SK-N-SH (cell line): ENCODE measurements around the gene AGGF1.

Experiments used
- GATA2 ChIP-seq: sonication (generic); formaldehyde crosslinking; IDR thresholded peaks from 2 replicates; pipeline ENCODE4 v1.5.0; 2020; ENCODE audit warnings: mild to moderate bottlenecking, missing genetic modification reagents
- MEF2A ChIP-seq: IDR thresholded peaks from 2 replicates; pipeline ENCODE4 v1.4.0; 2012; ENCODE audit warnings: low read depth, borderline replicate concordance
- MXI1 ChIP-seq: IDR thresholded peaks from 2 replicates; pipeline ENCODE4 v1.6.1; 2012; ENCODE audit warnings: mild to moderate bottlenecking, low read depth, low read length, improper control_type of control experiment
- POLR2AphosphoS5 ChIP-seq: IDR thresholded peaks from 2 replicates; pipeline ENCODE4 v1.6.1; 2012; ENCODE audit warnings: low read depth, low read length
- RCOR1 ChIP-seq: fragments of 150-350 bp; IDR thresholded peaks from 2 replicates; pipeline ENCODE4 v1.6.1; 2017; ENCODE audit warnings: antibody characterized with exemption, low read length
- SIN3A ChIP-seq: IDR thresholded peaks from 2 replicates; pipeline ENCODE4 v1.6.1; 2012; ENCODE audit warnings: low read depth, mild to moderate bottlenecking, low read length, moderate library complexity, borderline replicate concordance
- TF ChIP-seq, protein P1 (sequence below): fragments of 200-600 bp; sonication (generic); IDR thresholded peaks from 2 replicates; pipeline ENCODE4 v1.6.1; 2017; ENCODE audit warnings: antibody characterized with exemption, mild to moderate bottlenecking, moderate library complexity
- TF ChIP-seq, protein P2 (sequence below): IDR thresholded peaks from 2 replicates; pipeline ENCODE4 v1.4.0; 2012; ENCODE audit warnings: low read depth

DNA sequence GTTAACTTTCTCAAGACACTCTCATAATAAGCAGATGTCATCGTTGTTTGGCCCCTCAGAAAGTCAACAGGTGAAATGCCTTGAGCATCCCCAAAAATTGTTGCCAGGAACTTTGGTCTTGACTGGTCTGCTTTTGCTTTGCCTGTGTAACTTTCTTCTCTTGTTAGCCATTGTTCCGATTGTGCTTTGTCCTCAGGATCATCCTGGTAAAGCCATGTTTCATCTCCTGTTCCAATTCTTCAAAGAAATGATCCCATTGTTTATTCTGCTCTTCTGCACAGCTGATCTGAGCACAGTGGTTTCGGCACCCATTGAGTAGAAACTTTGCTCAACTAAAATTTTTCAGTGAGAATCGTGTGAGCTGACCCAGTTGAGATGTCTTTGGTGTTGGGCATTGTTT lies 65.0 kb downstream of the AGGF1 start:
- TF ChIP-seq GATA2 (CRISPR knock-in tag) (no peak), SIN3A (no peak), MEF2A (no peak), RCOR1 (no peak), MXI1 (no peak), POLR2AphosphoS5 (no peak)
- TF ChIP-seq, protein P1, sequence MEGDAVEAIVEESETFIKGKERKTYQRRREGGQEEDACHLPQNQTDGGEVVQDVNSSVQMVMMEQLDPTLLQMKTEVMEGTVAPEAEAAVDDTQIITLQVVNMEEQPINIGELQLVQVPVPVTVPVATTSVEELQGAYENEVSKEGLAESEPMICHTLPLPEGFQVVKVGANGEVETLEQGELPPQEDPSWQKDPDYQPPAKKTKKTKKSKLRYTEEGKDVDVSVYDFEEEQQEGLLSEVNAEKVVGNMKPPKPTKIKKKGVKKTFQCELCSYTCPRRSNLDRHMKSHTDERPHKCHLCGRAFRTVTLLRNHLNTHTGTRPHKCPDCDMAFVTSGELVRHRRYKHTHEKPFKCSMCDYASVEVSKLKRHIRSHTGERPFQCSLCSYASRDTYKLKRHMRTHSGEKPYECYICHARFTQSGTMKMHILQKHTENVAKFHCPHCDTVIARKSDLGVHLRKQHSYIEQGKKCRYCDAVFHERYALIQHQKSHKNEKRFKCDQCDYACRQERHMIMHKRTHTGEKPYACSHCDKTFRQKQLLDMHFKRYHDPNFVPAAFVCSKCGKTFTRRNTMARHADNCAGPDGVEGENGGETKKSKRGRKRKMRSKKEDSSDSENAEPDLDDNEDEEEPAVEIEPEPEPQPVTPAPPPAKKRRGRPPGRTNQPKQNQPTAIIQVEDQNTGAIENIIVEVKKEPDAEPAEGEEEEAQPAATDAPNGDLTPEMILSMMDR, result no peak
- TF ChIP-seq, protein P2, sequence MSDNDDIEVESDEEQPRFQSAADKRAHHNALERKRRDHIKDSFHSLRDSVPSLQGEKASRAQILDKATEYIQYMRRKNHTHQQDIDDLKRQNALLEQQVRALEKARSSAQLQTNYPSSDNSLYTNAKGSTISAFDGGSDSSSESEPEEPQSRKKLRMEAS, result no peak
